Measurements from ENCODE around the gene POU2F3. TPM values are rescaled to one million over a fixed set of nuclear protein-coding genes. Genes with fewer than 3 reads are reported as not detected.

POU2F3 gene
- total RNA-seq, 1 donor from 2014 or later = 0.05 TPM

DNA sequence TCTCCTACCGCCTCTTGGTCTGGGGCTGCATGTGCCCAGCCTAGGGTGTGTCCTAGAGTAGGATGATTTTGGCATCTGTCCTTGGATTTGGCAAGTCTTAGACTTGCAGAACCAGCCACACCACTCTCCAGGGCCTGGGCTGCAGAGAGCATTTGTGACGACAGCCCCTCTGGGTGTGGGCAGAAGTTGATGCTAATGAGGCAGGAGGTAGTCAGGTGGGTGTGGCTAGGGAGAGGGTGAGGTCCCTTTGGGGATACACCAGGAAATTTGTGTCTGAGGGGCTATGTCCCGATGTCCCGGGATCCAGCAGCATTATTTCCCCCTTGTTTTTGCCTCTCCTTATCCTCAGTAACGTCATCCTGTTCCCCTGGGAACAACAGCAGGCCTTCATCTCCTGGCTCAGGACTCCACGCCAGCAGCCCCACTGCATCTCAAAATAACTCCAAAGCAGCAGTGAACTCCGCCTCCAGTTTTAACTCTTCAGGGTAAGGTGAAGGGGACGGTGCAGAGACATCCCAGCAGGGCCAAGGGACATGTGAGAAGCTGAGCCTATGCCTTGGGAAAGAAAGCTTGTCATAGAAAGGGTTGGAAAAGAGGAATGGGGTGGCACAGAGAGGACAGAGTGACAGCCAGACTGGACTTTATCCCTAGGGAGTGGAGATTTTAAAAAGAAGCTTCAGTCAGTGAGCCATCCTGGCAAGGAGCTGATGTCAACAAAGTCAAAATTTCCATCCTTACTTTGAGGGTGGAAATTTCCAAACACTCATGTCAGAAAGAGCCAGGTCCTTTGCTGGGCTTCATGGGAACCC lies 77.1 kb downstream of the POU2F3 start:
- DNase-seq (ENCODE audit: low read depth) = peak; percentile 34

DNA sequence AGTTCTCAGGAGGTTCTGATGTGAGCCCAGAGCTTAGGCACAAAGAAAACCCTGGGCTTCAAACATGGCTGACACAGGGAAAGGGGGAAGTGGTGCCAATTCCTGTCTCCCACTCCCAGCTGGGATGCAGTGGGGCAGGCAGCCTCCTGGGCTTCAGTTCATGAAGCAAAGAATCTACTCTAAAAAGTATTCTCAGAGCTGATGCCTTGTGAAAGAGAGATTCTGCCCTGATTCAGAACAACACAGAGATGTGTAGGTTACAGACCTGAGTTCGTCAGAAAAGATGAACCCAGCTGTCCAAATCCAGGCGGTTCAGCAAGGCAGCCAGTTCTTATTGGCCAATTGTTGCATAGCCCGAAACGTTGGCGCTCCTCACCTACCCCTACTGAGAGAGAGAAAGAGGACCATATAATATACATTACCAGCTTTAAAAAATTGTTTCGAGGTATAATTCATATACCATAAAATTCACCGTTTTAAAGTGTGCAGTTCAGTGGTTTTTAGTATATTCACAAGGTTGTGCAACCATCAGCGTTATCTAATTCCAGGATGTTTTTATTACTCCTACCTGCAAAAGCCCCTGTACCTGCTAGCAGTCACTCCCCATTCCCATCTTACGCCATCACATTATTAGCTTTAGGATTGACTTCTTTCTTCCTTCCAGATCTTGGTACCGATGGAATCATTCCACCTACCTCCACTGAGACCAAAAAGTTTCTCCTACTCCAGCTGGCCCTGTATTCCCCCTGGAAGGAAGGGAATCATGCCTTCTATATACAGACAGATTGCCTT lies 77.9 kb downstream of the POU2F3 start:
- no peak for DNase-seq (ENCODE audit: low read depth)

DNA sequence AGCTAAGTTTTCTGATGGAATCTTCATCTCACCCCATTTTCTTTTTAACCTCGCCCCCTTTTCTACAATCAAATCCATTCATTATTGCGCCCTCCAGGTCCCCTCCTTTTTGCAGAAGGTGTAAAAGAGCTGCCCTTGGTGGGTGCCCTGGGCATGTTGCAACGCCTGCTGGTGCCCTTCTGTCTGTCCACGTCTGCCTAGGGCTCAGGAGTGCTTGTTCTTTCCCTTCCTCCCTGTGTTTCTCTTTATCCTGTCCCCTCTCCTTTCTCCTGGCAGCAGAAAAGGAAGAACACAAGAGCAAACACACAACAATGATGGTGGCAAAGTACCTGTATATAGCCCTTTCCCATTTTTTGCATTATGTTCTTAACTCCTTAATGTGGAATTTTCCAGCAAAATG lies 79.0 kb downstream of the POU2F3 start:
- no peak for DNase-seq (ENCODE audit: low read depth)

DNA sequence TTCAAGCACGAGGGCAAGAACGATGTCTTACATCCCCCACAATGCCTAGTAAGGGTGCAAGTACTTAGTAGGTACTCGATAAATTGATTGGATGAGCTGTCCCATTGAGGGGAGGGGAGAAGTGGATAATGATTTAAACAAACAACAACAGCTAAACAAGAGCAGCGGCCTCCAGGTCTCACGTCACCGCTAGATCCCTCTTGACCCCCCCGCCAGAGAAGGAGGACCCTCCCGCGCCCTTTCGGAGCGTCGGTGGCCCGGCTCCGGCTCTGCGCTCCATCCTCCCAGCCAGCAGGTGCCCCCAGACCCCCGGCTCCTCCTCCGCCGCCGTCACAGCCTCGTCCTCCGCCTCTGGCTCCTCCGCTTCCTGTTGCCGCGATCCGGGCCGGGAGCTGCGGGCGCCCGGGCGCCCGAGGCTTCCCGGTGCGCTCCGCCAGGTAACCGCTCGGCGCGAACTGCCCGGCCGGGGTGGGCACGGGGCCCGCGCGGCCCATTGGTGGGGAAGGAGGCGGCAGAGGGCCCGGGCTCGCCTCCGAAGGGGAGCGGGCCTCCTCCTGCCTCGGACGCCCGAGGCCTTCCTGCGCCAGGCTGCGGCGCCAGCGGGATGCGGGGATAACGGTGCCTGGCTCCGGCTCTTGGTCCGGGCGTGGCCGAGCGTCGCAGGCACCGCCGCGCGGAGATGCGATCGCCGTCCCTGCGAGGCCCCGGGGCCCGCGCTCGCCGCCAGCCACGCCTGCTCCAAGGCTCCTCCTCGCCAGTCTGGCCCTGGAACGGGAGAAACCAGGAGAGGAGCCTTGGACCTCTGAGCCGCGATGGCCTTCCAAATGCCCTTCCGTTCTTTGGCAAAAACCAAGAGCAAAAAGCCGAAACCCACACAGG lies 85.2 kb downstream of the POU2F3 start, which contains the start of gene TLCD5:
Gene TLCD5 (plus strand): TSS at position 368 of the 879 bp plus-strand sequence. CDS start 2,143 bp downstream, outside the sequence.
- no peak for DNase-seq (ENCODE audit: low read depth)

DNA sequence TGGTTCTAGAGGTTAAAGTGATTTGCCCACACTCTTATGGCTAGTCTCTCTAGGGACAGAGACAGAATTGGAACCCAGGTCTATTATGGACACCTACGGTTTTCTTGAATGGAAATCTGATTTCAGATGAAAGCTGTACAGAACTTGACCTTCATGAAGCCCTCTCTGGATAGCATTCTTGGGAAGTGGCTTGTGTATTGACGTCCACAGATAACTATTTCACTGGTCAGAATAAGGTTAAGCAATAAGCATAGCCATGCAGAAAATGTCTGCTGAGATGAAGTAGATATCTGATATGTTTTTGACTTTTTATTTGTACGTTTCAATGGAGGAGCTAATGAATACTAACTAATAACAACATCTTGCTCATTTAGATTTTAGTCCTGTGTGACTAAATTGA lies 86.3 kb downstream of the POU2F3 start:
- DNase-seq (ENCODE audit: low read depth) = no peak

DNA sequence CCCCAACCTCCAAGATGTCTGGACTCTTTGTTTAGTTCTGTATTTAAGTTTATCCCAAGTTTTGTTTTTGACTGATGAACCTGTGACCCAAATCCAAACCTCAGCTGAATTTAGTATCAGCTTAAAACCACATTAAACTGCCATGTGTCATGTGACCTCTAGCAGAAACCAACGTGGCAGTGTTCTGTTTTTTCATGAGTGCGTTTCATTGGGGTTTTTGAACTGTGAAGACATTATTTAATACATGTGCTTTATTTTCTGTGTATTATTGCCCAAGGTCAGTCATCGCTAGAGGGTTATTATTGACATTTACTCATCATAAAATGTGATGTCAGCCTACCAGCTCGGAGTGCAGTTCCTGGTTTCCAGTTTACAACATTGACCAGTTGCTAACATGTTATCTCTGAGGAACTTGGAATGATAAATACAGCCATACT lies 86.9 kb downstream of the POU2F3 start:
- DNase-seq (ENCODE audit: low read depth) = no peak

DNA sequence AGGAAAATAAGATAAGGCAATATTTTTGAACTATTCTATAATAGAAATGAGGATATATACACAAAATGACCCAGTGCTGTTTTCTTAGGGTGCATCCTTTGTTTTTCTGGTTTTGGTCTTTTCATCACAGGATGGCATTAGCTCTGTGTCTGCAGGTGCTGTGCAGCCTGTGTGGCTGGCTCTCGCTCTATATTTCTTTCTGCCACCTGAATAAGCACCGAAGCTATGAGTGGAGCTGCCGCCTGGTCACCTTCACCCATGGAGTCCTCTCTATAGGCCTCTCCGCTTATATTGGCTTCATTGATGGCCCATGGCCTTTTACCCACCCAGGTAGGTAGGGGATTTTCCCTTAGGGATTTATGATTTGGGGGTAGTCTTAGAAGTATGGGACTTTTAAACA lies 87.4 kb downstream of the POU2F3 start:
- DNase-seq (ENCODE audit: low read depth) = no peak

DNA sequence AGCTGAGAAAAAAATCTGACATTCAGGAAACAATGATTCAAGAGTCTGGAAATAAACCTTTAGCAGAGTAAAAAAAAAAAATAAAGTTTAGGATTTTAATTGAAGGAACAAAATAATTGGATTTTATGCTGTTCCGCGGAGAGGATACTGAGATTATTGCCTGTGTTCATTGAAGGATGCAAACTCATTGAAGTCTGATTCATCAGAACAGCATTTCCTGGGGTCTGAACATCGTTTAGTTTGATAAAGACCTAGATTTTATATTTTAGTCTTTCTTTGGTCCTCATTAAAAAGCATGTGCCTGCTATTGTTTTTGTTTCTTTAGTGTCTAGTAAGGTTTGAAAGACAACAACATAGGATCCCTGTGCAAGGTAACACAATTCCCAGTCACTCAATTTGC lies 89.6 kb downstream of the POU2F3 start:
- DNase-seq (ENCODE audit: low read depth) = no peak

DNA sequence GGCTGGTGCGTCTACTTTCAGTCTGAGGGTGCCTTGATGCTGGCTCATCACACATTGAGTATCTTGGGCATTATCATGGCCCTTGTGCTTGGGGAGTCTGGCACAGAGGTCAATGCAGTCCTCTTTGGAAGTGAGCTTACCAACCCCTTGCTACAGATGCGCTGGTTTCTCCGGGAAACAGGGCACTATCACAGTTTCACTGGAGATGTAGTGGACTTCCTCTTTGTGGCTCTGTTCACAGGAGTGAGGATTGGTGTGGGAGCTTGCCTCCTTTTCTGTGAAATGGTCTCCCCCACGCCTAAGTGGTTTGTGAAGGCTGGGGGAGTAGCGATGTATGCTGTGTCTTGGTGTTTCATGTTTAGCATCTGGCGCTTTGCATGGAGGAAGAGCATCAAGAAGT lies 90.1 kb downstream of the POU2F3 start:
- no peak for DNase-seq (ENCODE audit: low read depth)

DNA sequence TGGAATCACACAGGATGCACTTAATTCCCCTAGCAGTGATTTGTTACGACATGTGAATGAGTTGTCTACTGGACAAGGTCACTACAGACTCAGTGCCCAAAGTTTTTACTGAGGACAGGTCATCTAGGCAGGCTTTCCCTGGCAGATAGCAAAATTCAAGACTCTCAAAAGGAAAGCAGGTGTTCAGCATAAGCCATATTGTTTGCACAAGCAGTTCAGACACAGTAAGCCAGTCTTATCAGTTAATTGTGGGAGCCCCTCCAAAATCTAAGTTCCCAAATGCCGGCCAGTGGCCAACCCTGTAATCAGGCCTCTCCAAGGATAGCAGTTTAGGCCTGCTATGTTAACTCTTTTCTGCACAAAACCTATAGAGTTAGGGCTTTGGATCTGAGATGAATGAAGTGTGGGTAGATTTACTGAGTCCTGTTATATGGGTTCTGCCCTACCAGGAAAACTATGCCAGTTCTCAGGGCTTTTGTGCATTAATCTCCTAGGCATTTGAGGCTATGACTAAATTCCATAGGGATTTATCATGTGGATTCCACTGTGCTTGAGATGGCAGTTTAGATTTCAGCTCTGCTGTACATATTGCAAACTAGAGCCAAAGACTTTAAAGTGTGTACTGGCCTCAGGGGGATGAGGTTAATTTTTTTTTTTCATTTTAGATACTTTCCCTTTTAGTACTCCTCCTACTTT lies 91.5 kb downstream of the POU2F3 start:
- DNase-seq (ENCODE audit: low read depth) = peak; percentile 88

DNA sequence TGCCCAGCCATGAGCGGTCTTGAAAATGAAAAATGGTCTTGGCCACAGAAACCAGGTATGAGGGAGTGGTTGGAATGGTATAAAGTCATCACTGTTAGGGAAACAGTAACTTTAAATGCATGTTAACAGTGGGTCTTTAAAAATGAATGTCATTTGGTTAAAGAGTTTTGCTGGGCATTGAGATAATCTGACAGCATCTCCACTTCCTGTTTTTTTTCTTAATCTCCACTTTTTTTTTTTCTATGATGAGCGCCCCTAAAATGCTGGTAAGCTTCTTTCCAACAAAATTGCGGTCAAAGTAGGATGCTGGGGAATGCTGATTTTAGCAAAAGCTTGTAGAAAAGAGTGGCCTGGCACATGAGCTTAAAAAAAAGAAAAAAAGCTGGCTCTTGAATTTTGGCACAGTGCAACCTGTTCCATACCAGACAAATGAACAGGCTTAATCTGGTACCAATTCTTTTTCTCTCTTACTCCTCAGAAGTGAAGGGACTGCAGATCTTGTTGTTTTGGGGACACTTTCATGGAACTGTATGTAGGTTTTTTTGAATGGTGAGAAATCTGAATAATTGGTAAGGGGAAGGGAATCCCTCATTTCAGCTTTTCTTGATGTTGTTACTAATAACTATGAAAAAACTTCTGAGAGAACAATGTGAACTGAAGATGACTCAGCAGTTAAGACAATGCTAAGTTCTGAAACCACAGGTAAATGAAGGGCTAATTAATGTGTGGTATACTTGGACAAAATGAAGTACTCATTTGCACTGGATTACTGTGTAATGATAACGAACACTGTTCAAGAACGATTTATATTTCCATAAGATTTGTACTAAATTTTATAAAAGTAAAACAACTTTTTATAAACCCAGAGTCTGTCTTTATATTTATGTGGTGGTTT lies 93.1 kb downstream of the POU2F3 start:
- DNase-seq (ENCODE audit: low read depth) = peak; percentile 68

DNA sequence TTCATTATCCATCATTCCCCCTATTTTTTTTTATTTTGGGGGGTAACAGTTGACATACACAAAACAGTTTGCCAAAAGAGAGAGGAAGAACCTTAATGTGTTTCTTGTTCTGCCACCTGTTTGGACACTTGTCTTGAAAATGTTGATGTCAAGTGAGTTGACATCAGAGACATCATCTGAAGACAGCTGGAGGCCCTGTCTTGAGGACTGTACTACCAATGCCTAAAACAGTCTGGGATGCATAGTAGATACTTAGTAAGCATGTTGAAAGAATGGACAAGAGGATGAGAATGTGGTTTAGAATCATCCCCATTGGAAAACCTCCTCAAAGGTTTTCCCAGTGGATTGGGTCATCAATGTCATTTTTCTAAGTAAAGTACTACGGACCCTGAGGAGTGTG lies 93.9 kb downstream of the POU2F3 start:
- DNase-seq (ENCODE audit: low read depth) = no peak

DNA sequence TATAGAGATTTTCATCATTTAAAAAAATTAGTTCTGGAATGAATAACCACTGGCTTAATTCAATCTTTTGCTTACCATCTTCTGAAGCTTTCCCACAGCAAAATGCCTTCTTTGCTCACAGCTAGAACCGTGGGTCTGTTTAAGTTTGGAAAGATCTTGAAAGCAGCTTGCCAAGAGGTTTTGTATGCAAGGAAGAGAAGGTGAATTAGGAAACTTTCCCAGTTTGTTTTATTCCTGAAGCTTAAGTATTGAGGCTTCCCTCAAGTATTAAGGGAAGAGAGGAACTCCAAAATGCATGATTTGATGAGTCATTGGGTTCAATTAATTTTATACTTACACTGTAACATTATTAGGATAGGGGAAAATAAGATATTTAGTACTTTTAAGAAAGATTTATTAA lies 94.4 kb downstream of the POU2F3 start:
- DNase-seq (ENCODE audit: low read depth) = no peak

DNA sequence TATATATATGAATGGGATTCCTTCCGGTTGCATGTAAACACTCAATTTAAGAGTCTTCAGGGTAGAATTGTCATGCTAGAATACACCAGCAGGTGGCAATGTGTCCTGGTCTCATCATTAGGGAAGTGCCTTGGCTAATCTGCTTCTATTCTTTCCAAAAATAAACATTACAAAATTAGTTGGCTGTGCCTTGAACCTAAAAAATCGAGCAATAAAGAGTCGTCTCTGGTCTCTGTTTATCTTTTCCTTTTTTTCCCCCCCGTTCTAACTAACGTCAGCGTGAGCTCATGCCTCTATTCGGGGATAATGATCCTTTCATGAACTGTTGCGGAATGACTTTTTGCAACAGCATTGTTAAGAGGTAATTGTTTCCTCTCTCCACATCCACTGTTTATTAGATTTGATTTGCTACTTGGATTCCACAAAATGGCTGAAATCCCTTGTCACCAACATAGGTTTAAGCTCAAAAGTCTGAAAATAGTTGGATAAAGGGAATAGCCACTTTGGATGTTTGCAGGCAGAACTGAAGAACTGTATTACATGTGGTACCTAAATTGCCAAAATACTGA lies 95.0 kb downstream of the POU2F3 start:
- DNase-seq (ENCODE audit: low read depth) = peak; percentile 87

DNA sequence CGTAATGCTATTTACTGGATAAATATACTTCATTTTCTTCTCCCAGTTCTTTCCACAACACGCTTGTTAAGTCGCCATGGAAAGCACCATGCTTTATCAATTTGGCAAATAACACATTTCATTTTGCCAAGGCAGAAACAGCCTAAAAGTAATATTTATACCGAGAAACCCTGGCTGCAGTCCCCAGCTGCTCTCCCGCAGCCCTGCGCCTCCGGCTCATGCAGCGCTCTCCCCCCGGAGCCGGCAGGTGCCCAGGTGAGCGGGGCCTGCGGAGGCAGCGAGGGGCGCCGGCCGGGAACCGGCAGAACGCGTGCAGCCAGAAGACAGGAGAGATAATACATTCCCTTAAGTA lies 95.6 kb downstream of the POU2F3 start:
- no peak for DNase-seq (ENCODE audit: low read depth)

DNA sequence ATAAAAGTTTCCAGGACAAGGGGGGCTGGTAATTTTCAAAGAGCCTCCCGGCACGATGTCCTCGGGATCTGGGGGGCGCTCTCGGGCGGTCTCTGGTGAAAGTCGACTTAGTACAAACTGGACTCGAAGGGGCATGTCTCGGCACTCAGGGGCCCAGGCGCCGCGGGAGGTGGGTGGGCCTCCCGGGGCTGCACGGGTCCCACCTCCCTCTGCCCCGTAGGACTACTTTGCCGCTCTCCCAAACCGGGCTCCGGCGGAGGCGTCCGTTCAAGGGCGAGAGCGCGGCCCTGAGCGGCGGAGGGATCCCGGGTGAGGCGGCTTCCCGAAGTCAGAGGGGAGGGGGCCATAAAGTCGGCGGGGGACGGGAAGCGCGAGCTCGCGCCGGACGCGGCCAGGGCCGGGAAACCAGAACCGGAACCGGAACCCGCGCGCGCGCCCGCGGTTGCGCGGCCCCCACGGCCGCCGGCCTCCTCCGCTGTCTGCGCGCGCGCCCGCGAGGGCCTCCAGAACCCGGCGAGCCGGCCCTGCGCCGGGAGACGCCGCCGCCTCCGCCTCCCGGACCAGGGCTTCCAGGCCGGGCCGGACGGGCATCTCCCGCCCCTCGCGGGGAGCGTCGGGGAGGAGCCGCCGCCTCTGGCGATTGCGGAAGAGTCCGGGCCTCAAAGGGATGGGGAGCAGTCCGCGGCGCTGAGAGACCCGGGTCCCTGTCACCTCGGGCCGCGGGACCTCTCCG lies 96.1 kb downstream of the POU2F3 start, which contains the start of gene ARHGEF12:
Gene ARHGEF12 (plus strand): TSS at position 506 of the 733 bp plus-strand sequence. CDS start 831 bp downstream, outside the sequence.
- peak; percentile 76 for DNase-seq (ENCODE audit: low read depth)

DNA sequence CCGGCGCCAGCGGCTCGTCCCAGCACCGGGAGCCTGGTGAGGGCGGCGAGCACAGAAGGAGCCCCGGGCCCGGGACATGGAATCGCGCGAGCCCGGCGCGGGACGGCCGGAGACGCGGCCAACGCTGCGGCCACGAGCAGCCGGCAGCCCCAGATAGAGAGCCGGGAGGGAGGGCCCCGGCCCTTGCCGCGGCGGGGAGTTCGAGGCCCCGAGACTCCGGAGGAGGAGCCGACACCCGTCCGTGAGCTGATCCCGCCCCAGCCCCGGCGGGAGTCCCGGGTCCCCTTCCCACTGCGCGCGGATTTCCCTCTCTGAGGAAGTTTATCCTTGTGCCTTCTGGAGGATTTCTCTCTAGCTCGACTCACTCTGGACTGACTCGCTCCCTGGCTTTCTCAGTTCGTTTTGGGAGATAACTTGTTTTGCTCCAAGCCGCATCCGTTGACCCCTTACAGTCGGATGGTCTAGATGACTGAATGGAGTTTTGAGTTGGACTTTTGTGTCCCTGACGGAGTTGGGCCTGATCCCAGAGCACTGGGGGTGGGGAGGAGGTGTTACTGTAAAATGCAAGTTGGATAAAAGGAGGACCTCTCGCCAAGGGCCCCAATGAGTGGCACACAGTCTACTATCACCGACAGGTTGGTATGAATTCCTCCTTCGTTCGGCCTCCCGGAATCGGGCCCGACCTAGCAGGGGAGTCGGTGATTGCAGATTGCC lies 96.9 kb downstream of the POU2F3 start:
- DNase-seq (ENCODE audit: low read depth) = no peak

DNA sequence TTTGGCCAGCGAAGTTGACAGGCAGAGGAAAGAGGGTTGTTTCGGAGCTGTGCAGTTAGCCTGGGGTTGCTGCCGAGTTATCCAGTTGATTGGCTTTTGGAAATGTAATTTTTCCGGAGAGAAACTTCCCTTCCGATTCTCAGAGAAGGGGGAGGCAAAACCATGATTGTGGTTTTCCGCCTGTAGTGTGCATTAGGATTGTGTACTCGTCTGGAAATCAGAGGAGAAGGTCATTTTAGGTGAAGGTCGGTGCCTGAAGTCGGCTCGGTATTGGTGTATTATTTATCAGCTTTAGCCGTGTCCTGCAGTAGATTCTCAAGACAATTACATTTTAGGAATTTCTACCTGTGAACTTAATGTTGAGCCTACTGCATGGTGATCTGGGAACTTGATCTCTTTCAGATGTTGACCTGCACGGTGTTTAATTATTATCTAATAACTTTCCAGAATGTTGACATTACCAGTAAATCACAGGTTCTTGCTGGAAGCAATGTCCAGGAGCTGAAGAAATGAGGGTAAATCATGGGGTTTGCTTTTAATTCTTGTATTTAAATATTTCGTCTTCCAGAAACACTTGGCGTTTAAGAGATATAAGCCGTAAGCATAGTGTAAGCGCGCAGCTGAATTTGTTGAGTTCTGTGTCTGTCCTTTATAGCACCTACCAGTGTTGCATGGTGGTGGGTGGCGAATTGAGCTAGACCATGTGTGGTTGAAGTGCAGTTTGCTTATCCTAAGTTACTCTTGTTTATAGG lies 97.6 kb downstream of the POU2F3 start:
- peak; percentile 70 for DNase-seq (ENCODE audit: low read depth)
